ENCODE results near the gene DOCK11. TPM values are rescaled to one million over a fixed set of nuclear protein-coding genes. Genes with fewer than 3 reads are reported as not detected.

The DOCK11 gene
- total RNA-seq, 2 experiments from 2014 or later = 27.0 to 34.7 TPM

DNA sequence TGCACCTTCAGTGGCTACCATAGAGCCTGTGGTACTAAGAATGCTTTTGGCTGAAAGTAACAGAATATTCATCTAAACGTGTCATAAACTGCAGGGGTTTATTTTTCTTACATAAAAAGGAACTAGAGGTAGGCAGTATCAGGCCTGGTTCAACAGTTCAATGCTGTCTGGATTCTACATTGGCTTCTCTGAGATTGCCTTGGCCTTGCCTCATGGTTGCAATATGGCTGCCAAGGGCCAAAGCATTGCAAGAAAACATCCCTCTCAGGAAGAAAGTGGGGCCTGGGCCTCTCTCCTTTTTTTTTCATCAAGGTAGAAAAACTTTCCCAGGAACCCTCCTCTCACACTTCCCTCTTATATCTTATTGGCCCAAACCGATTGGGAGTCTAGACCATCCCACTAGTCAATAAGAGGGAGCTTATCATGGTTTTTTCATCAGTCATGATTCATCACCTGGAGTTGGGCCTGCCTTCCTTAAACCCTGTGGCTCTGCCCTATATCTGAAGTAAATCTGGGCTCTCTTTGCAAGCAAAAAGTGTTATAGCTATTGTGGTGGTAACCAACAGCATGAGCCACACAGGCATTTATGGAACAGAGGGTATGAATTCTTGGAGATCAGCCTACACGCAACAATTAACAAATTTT lies 1.8 kb upstream of the DOCK11 start:
- H3K4me3 ChIP-seq (ENCODE audit: low read depth, low read length, poor library complexity, severe bottlenecking) = no peak overlapping the region
- H3K4me2 ChIP-seq (ENCODE audit: low read length) = no peak overlapping the region
- H4K20me1 ChIP-seq (ENCODE audit: insufficient read depth, low read length) = no peaks in the 10 kb centered on the region
- CTCF ChIA-PET (ENCODE audit: unreplicated experiment) = no interaction called here
- no peak overlapping the region for H2AFZ ChIP-seq (ENCODE audit: low read length)
- no peaks in the 10 kb centered on the region for H3K9me3 ChIP-seq (ENCODE audit: low read length)
- H3K79me2 ChIP-seq (ENCODE audit: insufficient read depth, low read depth, low read length) = peaks cover 23% of the 10 kb centered on the region
- no TSS peak for BruUV-seq (replicated peaks)
- DNase-seq (ENCODE audit: low spot score) = no peak
- TF ChIP-seq EZH2phosphoT487 (IDR thresholded peaks at IDR 0.05; ENCODE audit: borderline replicate concordance, low read depth, low read length) = no peak
- TF ChIP-seq, protein P1, sequence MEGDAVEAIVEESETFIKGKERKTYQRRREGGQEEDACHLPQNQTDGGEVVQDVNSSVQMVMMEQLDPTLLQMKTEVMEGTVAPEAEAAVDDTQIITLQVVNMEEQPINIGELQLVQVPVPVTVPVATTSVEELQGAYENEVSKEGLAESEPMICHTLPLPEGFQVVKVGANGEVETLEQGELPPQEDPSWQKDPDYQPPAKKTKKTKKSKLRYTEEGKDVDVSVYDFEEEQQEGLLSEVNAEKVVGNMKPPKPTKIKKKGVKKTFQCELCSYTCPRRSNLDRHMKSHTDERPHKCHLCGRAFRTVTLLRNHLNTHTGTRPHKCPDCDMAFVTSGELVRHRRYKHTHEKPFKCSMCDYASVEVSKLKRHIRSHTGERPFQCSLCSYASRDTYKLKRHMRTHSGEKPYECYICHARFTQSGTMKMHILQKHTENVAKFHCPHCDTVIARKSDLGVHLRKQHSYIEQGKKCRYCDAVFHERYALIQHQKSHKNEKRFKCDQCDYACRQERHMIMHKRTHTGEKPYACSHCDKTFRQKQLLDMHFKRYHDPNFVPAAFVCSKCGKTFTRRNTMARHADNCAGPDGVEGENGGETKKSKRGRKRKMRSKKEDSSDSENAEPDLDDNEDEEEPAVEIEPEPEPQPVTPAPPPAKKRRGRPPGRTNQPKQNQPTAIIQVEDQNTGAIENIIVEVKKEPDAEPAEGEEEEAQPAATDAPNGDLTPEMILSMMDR (conservative IDR thresholded peaks at IDR 0.05; ENCODE audit: low read length) = no peak
- POLR2A ChIA-PET = interaction anchor here (1.3 kb wide), 1 partner anchor 26 kb away, joined by 3 read pairs; no protein-coding TSS in a partner anchor
- H3K9me2 ChIP-seq (ENCODE audit: insufficient read depth, low read length) = no peaks in the 10 kb centered on the region
- H3K27ac ChIP-seq (ENCODE audit: low read depth, low read length, poor library complexity, severe bottlenecking) = no peak overlapping the region
- H3K36me3 ChIP-seq (ENCODE audit: insufficient read depth, low read length) = no peaks in the 10 kb centered on the region
- intact Hi-C loops (cut with micrococcal nuclease; ENCODE audit: unreplicated experiment) = loop anchor here (2.0 kb wide), 1 partner anchor 147 kb away; the partner anchor contains the start of gene WDR44
- peaks cover 21% of the 10 kb centered on the region for H3K4me1 ChIP-seq (ENCODE audit: insufficient read depth, low read length, poor library complexity, severe bottlenecking)

DNA sequence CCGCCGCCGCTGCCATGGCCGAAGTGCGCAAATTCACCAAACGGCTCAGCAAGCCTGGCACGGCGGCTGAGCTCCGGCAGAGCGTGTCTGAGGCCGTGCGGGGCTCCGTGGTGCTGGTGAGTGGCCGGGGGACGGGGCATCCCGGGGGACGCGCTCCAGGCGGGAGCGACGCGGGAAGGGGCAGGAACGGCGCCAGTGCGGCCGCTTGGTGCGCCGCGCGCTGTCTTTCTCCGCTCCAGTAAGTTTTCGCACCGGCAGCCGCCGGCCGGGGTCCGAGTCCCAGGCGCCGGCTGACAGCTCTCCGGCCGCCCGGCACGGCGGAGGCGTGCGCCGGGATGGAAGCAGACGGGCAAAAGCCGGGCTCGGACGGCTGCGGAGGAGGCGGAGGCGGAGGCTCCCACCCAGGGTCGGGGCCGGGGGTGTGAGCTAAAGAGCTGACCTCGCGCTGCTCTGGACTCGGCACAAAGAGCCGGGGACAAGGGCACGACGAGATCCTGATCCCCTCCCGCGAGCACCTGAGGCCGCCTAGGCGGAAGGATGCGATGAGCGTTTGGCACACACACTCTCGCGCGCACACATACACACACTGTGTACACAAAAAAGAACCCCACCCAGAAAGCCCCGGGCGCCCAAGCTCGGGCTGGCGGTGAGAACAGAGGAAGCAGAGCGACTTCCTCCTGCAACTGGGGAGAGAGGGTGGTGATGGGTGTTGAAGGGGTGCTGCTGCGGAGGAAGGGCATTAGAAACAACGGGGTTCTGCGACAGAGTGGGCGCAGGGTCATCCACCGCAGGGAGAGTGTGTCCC lies 545 bp downstream of the DOCK11 start:
- Histone ChIP-seq H3K9me3 (ENCODE audit: low read length) (no peaks in the 10 kb centered on the region), H3K4me1 (ENCODE audit: insufficient read depth, low read length, poor library complexity, severe bottlenecking) (peaks cover 22% of the 10 kb centered on the region), H3K27ac (ENCODE audit: low read depth, low read length, poor library complexity, severe bottlenecking) (peak overlapping the region; percentile 78), H2AFZ (ENCODE audit: low read length) (peak overlapping the region; percentile 32; the same call in 1 of the 2 replicates), H3K9me2 (ENCODE audit: insufficient read depth, low read length) (no peaks in the 10 kb centered on the region), H3K79me2 (ENCODE audit: insufficient read depth, low read depth, low read length) (peaks cover 42% of the 10 kb centered on the region), H3K4me3 (ENCODE audit: low read depth, low read length, poor library complexity, severe bottlenecking) (peak overlapping the region; percentile 91), H4K20me1 (ENCODE audit: insufficient read depth, low read length) (no peaks in the 10 kb centered on the region), H3K4me2 (ENCODE audit: low read length) (peak overlapping the region; percentile 94), H3K36me3 (ENCODE audit: insufficient read depth, low read length) (no peaks in the 10 kb centered on the region)
- CTCF ChIA-PET (ENCODE audit: unreplicated experiment) = interaction anchor here (0.5 to 0.7 kb wide), 3 partner anchors 16 to 104 kb away, joined by 3 read pairs; no protein-coding TSS in a partner anchor
- intact Hi-C loops (cut with micrococcal nuclease; ENCODE audit: unreplicated experiment) = loop anchor here (1.0 to 5.0 kb wide), 3 partner anchors 40 to 149 kb away; partner anchors contain the start of gene WDR44
- POLR2A ChIA-PET = interaction anchor here (0.6 to 3.2 kb wide), 7 partner anchors 34 to 164 kb away, joined by 3 to 15 read pairs (median 5); no protein-coding TSS in a partner anchor
- peak; percentile 84 for DNase-seq (ENCODE audit: low spot score)
- no TSS peak for BruUV-seq (replicated peaks)
- TF ChIP-seq, protein P1 (conservative IDR thresholded peaks at IDR 0.05; ENCODE audit: low read length) = no peak
- no peak for TF ChIP-seq EZH2phosphoT487 (IDR thresholded peaks at IDR 0.05; ENCODE audit: borderline replicate concordance, low read depth, low read length)
